ENCODE data around the gene RFX5.

- TF ChIP-seq ZNF749 (CRISPR knock-in tag; IDR thresholded peaks at IDR 0.05; ENCODE audit: borderline replicate concordance): no peak
- no peak for TF ChIP-seq CTCF (CRISPR knock-in tag; IDR thresholded peaks at IDR 0.05)
Observed at GRCh38 chr1:151362308-151363155, 15.5 kb upstream of the RFX5 start.

Data from HepG2 (cell line).